Stomach (tissue), 9 donors: ENCODE data around the gene PIANP. TPM values are rescaled to one million over a fixed set of nuclear protein-coding genes. Genes with fewer than 3 reads are reported as not detected.
A peak's percentile ranks its signal among the peaks of the same experiment; 100 is the strongest.

Experiments used
- DNase-seq, 2 donors: peaks; one replicate each; pipeline versions ENCODE4 v3.0.0 to v3.0.0-alpha.2; 2013 to 2019
- H3K27ac ChIP-seq, 5 donors: fragments of 200-600 bp in 4 of 5; sonication (generic) in 4 of 5; one replicate each; pipeline ENCODE4 v1.5.1; 2013 to 2019; ENCODE audit warnings: mild to moderate bottlenecking in 1 of 5, moderate library complexity in 1 of 5
- H3K27me3 ChIP-seq, 3 donors: fragments of 200-600 bp; sonication (generic); one replicate each; pipeline ENCODE4 v1.5.1; 2017 to 2019; ENCODE audit warnings: mixed run types in 1 of 3
- H3K36me3 ChIP-seq, 4 donors: fragments of 200-600 bp; sonication (generic); 1 replicate in 3 of 4; 2 replicates in 1 of 4; pipeline ENCODE4 v1.5.1; 2016 to 2019
- H3K4me1 ChIP-seq, 4 donors: fragments of 200-600 bp; sonication (generic); one replicate each; pipeline ENCODE4 v1.5.1; 2016 to 2019
- H3K4me3 ChIP-seq, 4 donors: fragments of 200-600 bp; sonication (generic) in 3 of 4; one replicate each; pipeline ENCODE4 v1.5.1; 2016 to 2019; ENCODE audit warnings: mild to moderate bottlenecking in 1 of 4
- H3K9me3 ChIP-seq, 4 donors: fragments of 200-600 bp; sonication (generic); one replicate each; pipeline ENCODE4 v1.5.1; 2016 to 2019
- EP300 ChIP-seq: sonication (generic); formaldehyde crosslinking; IDR thresholded peaks from one replicate; pipeline ENCODE4 v1.6.1; 2017; ENCODE audit warnings: antibody characterized with exemption
- POLR2A ChIP-seq, 4 donors: fragments of 450-650 bp; IDR thresholded peaks; one replicate each; pipeline ENCODE4 v1.6.1; 2016; ENCODE audit warnings: antibody characterized with exemption in 4 of 4, control low read depth in 2 of 4, mild to moderate bottlenecking in 1 of 4, moderate library complexity in 1 of 4
- POLR2AphosphoS5 ChIP-seq, 3 donors: sonication (generic); formaldehyde crosslinking; IDR thresholded peaks; one replicate each; pipeline ENCODE4 v1.6.1; 2016; ENCODE audit warnings: antibody characterized with exemption in 3 of 3
- WGBS, 5 donors: extraction: QIAGEN DNeasy Blood & Tissue Kit in 3 of 5; methylation state at CpG; one replicate each; pipeline versions ENCODE4 v1.1.5 to v1.1.7; 2013 to 2018; 5-methylcytosine and 5-hydroxymethylcytosine counted together
- intact Hi-C: fragments of 100-400 bp; cut with DNase I; formaldehyde crosslinking; loops from one replicate; pipeline ENCODE4 v1.15.1; 2023; ENCODE audit warnings: low total_unique reads
- polyA plus RNA-seq, 3 donors: library from polyadenylated mRNA; stranded (reverse); fragments of 200-250 nt; gene quantifications; one replicate each; pipeline ENCODE4 v1.2.3, GENCODE V29; 2013
- total RNA-seq, 5 donors: library from RNA; depleted of rRNA; stranded (reverse); fragments of >200 nt; gene quantifications; one replicate each; pipeline versions ENCODE4 v1.1.0 to v1.2.3, GENCODE V29; 2014 to 2016
- TF ChIP-seq, protein P1 (sequence below), 7 experiments: fragments of 450-650 bp in 4 of 7; fragments of 200-600 bp in 3 of 7; sonication (generic) in 3 of 7; IDR thresholded peaks; one replicate each; pipeline ENCODE4 v1.5.1; 2016 to 2019; ENCODE audit warnings: antibody characterized with exemption in 7 of 7, control low read depth in 2 of 7, mild to moderate bottlenecking in 1 of 7
- donor health status: healthy with polysubstance abuse.
- donor health status: Bipolar disorder and iron deficiency.
- donor health status: healthy.

PIANP gene
- total and polyA plus RNA-seq, 8 donors: 0.14 to 1.7 (median 0.50) TPM; not detected in 3

DNA sequence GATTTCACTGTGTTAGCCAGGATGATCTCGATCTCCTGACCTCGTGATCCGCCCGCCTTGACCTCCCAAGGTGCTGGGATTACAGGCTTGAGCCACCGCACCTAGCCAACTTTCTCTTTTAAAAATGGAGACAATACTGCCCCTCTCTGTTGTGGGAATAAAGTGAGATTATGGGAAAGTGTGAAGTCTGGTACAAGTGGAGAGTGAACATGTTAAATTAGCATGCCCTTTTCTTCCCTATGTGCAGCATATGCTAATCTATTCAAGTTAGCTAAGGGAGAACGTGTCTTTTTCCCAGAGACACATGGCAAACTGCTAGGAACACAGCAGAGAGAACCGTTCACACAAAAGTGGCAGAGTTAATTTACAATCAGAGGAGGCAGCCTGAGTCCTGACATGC, 24.7 kb upstream of the PIANP start:
- TF ChIP-seq, protein P1, sequence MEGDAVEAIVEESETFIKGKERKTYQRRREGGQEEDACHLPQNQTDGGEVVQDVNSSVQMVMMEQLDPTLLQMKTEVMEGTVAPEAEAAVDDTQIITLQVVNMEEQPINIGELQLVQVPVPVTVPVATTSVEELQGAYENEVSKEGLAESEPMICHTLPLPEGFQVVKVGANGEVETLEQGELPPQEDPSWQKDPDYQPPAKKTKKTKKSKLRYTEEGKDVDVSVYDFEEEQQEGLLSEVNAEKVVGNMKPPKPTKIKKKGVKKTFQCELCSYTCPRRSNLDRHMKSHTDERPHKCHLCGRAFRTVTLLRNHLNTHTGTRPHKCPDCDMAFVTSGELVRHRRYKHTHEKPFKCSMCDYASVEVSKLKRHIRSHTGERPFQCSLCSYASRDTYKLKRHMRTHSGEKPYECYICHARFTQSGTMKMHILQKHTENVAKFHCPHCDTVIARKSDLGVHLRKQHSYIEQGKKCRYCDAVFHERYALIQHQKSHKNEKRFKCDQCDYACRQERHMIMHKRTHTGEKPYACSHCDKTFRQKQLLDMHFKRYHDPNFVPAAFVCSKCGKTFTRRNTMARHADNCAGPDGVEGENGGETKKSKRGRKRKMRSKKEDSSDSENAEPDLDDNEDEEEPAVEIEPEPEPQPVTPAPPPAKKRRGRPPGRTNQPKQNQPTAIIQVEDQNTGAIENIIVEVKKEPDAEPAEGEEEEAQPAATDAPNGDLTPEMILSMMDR (IDR thresholded peaks at IDR 0.05): no peak
- no peak for TF ChIP-seq POLR2A (IDR thresholded peaks at IDR 0.05)
- no peak for TF ChIP-seq POLR2AphosphoS5 (IDR thresholded peaks at IDR 0.05)
- no peak for TF ChIP-seq EP300
- WGBS, 5 donors: 90 to 95% (median 92%) methylated on average over 7 of the region's 7 CpGs
- intact Hi-C loops: no loop called here
- peaks cover 7 to 16% (median 14%) of the 10 kb centered on the region in 4 donors for H3K4me1 ChIP-seq
- peaks cover 25 to 40% (median 30%) of the 10 kb centered on the region in 4 donors for H3K36me3 ChIP-seq
- DNase-seq: no peak
- H3K4me3 ChIP-seq: no peak overlapping the region
- no peaks in the 10 kb centered on the region for H3K9me3 ChIP-seq
- no peak overlapping the region for H3K27ac ChIP-seq
- no peaks in the 10 kb centered on the region for H3K27me3 ChIP-seq

DNA sequence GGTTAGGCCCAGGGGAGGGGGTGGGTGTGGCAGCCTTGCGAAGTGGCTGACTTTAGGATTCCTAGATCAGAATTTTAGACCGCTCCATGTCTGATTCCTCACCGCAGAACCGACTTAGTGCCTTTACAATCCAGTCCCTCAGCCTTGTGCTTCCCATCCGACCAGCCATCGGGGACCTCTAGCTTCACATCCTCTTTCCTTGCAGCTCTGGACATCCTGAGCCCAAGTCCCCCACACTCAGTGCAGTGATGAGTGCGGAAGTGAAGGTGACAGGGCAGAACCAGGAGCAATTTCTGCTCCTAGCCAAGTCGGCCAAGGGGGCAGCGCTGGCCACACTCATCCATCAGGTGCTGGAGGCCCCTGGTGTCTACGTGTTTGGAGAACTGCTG, 23.8 kb upstream of the PIANP start:
- Histone ChIP-seq H3K27ac (peak overlapping the region; percentile 83 to 92 (median 90)), H3K4me1 (peaks cover 7 to 16% (median 14%) of the 10 kb centered on the region in 4 donors), H3K36me3 (peaks cover 16 to 31% (median 20%) of the 10 kb centered on the region in 4 donors), H3K4me3 (peak overlapping the region; percentile 59 to 65 (median 61)), H3K9me3 (no peaks in the 10 kb centered on the region), H3K27me3 (no peaks in the 10 kb centered on the region)
- peak; percentile 27 to 52 for DNase-seq
- 6 to 18% (median 11%) methylated on average over 10 of the region's 10 CpGs for WGBS, 5 donors
- intact Hi-C loops: no loop called here
- no peak for TF ChIP-seq EP300
- TF ChIP-seq POLR2A (IDR thresholded peaks at IDR 0.05): no peak
- TF ChIP-seq, protein P1 (IDR thresholded peaks at IDR 0.05): no peak
- no peak for TF ChIP-seq POLR2AphosphoS5 (IDR thresholded peaks at IDR 0.05)

DNA sequence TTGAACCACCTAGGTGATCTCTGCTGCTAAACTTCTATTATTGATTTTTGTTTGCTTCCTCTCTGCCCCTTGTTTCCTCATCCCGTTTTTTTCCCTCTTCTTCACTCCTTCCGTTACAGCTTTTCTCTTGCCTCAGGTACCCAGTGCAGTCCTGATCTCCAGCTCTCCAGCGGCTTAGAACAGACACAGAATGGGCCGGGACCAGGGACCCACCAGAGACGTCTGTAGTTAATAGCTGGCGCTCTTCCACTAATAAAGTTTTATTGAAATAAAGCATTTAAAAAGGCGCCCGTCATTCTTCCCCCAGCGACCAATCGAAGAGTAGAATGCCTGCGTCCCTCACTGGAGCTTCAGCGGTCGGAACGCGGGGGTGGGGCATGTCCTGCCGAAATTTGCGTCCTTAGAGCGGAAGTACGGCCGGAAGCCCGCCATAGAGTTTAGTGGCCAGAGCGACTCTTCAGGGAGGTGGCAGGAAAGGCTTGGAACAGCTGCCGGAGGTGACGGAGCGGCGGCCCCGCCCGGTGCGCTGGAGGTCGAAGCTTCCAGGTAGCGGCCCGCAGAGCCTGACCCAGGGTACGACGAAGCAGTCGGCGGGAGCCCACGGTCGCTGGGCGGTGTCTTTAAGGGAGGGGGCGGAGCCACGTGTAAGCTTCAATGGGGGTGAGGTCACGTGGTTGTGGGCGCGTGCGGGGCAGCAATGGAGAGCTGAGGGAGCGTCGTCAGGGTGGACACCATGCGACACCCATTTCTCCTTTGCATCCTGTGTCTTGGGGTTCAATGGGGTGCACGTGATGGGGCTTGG, 23.2 kb upstream of the PIANP start, which contains the start of gene COPS7A:
Gene COPS7A, plus strand, starts transcription at position 440 of the 802 bp plus-strand sequence. CDS start 611 bp downstream, outside the sequence.
- intact Hi-C loops: no loop called here
- H3K36me3 ChIP-seq: peaks cover 10 to 25% (median 14%) of the 10 kb centered on the region in 4 donors
- H3K4me3 ChIP-seq: peak within 1 kb of the TSS; percentile 59 to 65 (median 61)
- peak; percentile 97 to 99 for DNase-seq
- H3K27me3 ChIP-seq: peaks cover 0 to 1% (median 0%) of the 10 kb centered on the region in 3 donors
- TF ChIP-seq POLR2A (IDR thresholded peaks at IDR 0.05) (peak in 1 of 4 donors; percentile 14), EP300 (no peak), POLR2AphosphoS5 (IDR thresholded peaks at IDR 0.05) (peak; percentile 79 to 93 (median 82))
- TF ChIP-seq, protein P1 (IDR thresholded peaks at IDR 0.05): peak in 1 of 7 experiments; percentile 20
- H3K27ac ChIP-seq: peak within 1 kb of the TSS; percentile 83 to 92 (median 90)
- WGBS, 5 donors: 0 to 1% (median 1%) methylated on average over 37 to 49 of the region's 49 CpGs
- peaks cover 7 to 16% (median 14%) of the 10 kb centered on the region in 4 donors for H3K4me1 ChIP-seq
- no peaks in the 10 kb centered on the region for H3K9me3 ChIP-seq

DNA sequence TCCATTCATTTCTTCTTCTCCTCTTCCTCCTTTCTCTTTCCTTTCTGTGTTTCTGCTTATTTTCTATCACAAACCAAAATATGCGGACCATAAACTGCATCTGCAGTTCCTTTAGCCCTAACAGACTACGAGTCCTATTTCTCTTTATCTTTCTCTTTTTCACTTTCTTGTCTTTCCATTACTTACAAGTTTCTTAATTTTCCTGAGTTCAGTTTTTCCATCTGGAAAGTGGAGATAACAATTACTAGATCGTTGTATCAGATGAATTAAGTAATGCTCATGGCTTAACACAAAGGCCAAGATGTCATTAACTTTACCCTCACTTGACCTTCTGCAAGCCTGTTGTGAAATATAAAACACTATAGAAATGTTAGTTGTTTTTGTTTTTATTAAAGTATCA, 22.2 kb upstream of the PIANP start:
- Histone ChIP-seq H3K4me1 (peaks cover 7 to 16% (median 14%) of the 10 kb centered on the region in 4 donors), H3K9me3 (no peaks in the 10 kb centered on the region), H3K27ac (no peak overlapping the region), H3K4me3 (no peak overlapping the region), H3K27me3 (peaks cover 0 to 10% (median 0%) of the 10 kb centered on the region in 3 donors), H3K36me3 (peaks cover under 1 to 15% (median 5%) of the 10 kb centered on the region in 4 donors)
- WGBS, 5 donors: 78 to 87% (median 81%) methylated on average over 3 of the region's 3 CpGs
- DNase-seq: no peak
- intact Hi-C loops: no loop called here
- no peak for TF ChIP-seq EP300
- TF ChIP-seq, protein P1 (IDR thresholded peaks at IDR 0.05): no peak
- TF ChIP-seq POLR2AphosphoS5 (IDR thresholded peaks at IDR 0.05): no peak
